ENCODE results near the gene LDB2. TPM values are rescaled to one million over a fixed set of nuclear protein-coding genes. Genes with fewer than 3 reads are reported as not detected.

Gene LDB2
- total and polyA plus RNA-seq, 2 of the 8 experiments (the other 6 are each of a cell fraction or from before 2014, with no cell fraction given): 57.0 to 140 TPM

DNA sequence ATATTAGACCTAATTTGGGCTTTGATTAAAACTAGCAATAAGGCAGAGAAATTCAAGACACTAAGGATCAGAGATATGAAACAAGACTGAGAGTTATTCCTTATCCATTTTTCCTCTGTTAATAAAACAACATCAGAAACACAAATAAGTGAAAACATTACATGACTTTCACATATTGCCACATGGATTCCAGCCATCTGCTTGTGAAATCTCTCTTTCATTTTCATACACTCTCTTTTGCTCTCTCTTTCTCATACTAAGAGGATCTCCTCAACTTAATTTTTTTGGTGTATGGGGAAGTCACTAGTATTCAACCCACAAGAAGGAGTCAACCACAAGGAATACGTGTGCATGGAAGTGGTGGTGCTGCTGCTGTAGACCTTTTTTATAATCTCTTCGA, 183.0 kb downstream of the LDB2 start:
- no peak overlapping the region for H3K14ac ChIP-seq (ENCODE audit: insufficient read length)
- no peak overlapping the region for H2BK12ac ChIP-seq (ENCODE audit: low read depth, low read length)
- no peak overlapping the region for H3K56ac ChIP-seq (replicated peaks; ENCODE audit: insufficient read length, low read depth, low read length)
- H3K79me1 ChIP-seq (ENCODE audit: low read depth, low read length): no peaks in the 10 kb centered on the region
- no peaks in the 10 kb centered on the region for H3K79me2 ChIP-seq (ENCODE audit: control insufficient read depth in 1 of 2, insufficient read depth in 2 of 2, low read length in 2 of 2)
- H2AK5ac ChIP-seq (ENCODE audit: low read depth, low read length): no peak overlapping the region
- DNase-seq (ENCODE audit: low read depth in 1 of 2, low spot score in 2 of 2): no peak
- no peak overlapping the region for H2BK15ac ChIP-seq (ENCODE audit: low read length)
- H4K8ac ChIP-seq (ENCODE audit: extremely low read depth, insufficient read depth, low read length): no peak overlapping the region
- no peak overlapping the region for H3K9ac ChIP-seq (replicated peaks in 1 of 4; ENCODE audit: extremely low read depth in 1 of 4, low read depth in 3 of 4, low read length in 3 of 4)
- no peak overlapping the region for H3K27ac ChIP-seq (ENCODE audit: low read depth, low read length)
- no peak overlapping the region for H3K4me2 ChIP-seq (ENCODE audit: insufficient read depth in 1 of 2, low read depth in 2 of 2, low read length in 2 of 2)
- no peaks in the 10 kb centered on the region for H3K23me2 ChIP-seq (ENCODE audit: low read depth, low read length)
- ChIA-PET CTCF (ENCODE audit: partially characterized antibody) (no interaction called here), POLR2A (ENCODE audit: partially characterized antibody) (no interaction called here)
- no peak overlapping the region for H2AFZ ChIP-seq (ENCODE audit: low read length)
- H2BK5ac ChIP-seq (ENCODE audit: low read depth, low read length): no peak overlapping the region
- no peak overlapping the region for H2BK20ac ChIP-seq (ENCODE audit: low read length)
- no peak overlapping the region for H3K18ac ChIP-seq (ENCODE audit: extremely low read depth, low read length)
- H3K9me3 ChIP-seq (ENCODE audit: insufficient read depth in 2 of 2, low read depth in 1 of 2, low read length in 1 of 2): peaks cover 0 to 3% of the 10 kb centered on the region in 2 experiments; a peak in 1 of 4 replicates
- H4K5ac ChIP-seq (ENCODE audit: insufficient read length, low read depth, low read length): no peak overlapping the region
- no peak overlapping the region for H3K23ac ChIP-seq (ENCODE audit: insufficient read length)
- WGBS, 2 experiments (ENCODE audit: extremely low coverage in 1 of 2, insufficient coverage in 1 of 2, insufficient read length in 1 of 2, insufficient replicate concordance in 2 of 2, low coverage in 1 of 2, low lambda C conversion rate in 2 of 2, missing lambda C conversion rate in 1 of 2): 89% methylated on average over 2 of the region's 2 CpGs; no CpG with 5 or more reads in 1 of the 2 experiments
- no peak overlapping the region for H3K4me3 ChIP-seq (ENCODE audit: extremely low read depth in 1 of 4, insufficient read depth in 2 of 4, low read depth in 3 of 4, low read length in 4 of 4)
- H3K27me3 ChIP-seq (replicated peaks in 1 of 4; ENCODE audit: control insufficient read depth in 3 of 4, extremely low read depth in 1 of 4, insufficient read depth in 3 of 4, low read length in 3 of 4): peaks cover 0 to 1% (median 0%) of the 10 kb centered on the region in 4 experiments; a peak in 1 of 7 replicates
- H4K91ac ChIP-seq (replicated peaks; ENCODE audit: insufficient read length, low read length): no peak overlapping the region
- peaks cover 0 to 2% of the 10 kb centered on the region in 2 experiments for H4K20me1 ChIP-seq (replicated peaks in 1 of 2; ENCODE audit: control insufficient read depth in 1 of 2, insufficient read depth in 2 of 2, low read length in 2 of 2)
- no peaks in the 10 kb centered on the region for H3K36me3 ChIP-seq (ENCODE audit: control insufficient read depth in 2 of 4, insufficient read depth in 4 of 4, low read length in 3 of 4)
- no peaks in the 10 kb centered on the region for H3K4me1 ChIP-seq (replicated peaks in 1 of 4; ENCODE audit: control insufficient read depth in 3 of 4, insufficient read depth in 4 of 4, low read length in 3 of 4)
- no peak for FAIRE-seq
- H2BK120ac ChIP-seq (replicated peaks; ENCODE audit: low read depth, low read length): no peak overlapping the region
- H3K4ac ChIP-seq (replicated peaks; ENCODE audit: insufficient read length, low read depth, low read length): no peak overlapping the region
- TF ChIP-seq CREB1 (IDR thresholded peaks at IDR 0.05): no peak
- no peak for TF ChIP-seq CTBP2 (IDR thresholded peaks at IDR 0.05; ENCODE audit: borderline replicate concordance, insufficient read depth, insufficient read length, low read length)
- TF ChIP-seq GABPA (IDR thresholded peaks at IDR 0.05; ENCODE audit: borderline replicate concordance, insufficient read depth, low read length): no peak
- no peak for TF ChIP-seq TEAD4 (IDR thresholded peaks at IDR 0.05; ENCODE audit: low read depth, low read length)
- TF ChIP-seq EGR1 (IDR thresholded peaks at IDR 0.05; ENCODE audit: borderline replicate concordance, low read depth, low read length): no peak
- TF ChIP-seq EP300 (IDR thresholded peaks at IDR 0.05; ENCODE audit: borderline replicate concordance in 1 of 2, low read depth in 2 of 2, low read length in 2 of 2): no peak
- no peak for TF ChIP-seq BRCA1 (IDR thresholded peaks at IDR 0.05; ENCODE audit: low read depth, low read length)
- TF ChIP-seq JUN (IDR thresholded peaks at IDR 0.05; ENCODE audit: low read depth, low read length): no peak
- no peak for TF ChIP-seq RNF2 (IDR thresholded peaks at IDR 0.05; ENCODE audit: borderline replicate concordance, low read depth, low read length, missing control alignments, poor library complexity, severe bottlenecking)
- TF ChIP-seq SAP30 (IDR thresholded peaks at IDR 0.05; ENCODE audit: insufficient read depth, insufficient replicate concordance, low read length): no peak
- TF ChIP-seq TAF1 (IDR thresholded peaks at IDR 0.05; ENCODE audit: low read depth, low read length): no peak
- no peak for TF ChIP-seq HDAC2 (IDR thresholded peaks at IDR 0.05; ENCODE audit: borderline replicate concordance in 1 of 2, low read depth in 2 of 2, low read length in 2 of 2)
- no peak for TF ChIP-seq EZH2 (IDR thresholded peaks at IDR 0.05; ENCODE audit: low read depth, low read length, severe bottlenecking)

All from H1 (cell line).